GM13976 (cell line): Measurements from ENCODE around the gene OR2C3.

Experiments
- DNase-seq: peaks from one replicate; pipeline ENCODE4 v3.0.0; 2012; ENCODE audit warnings: low spot score
- in situ Hi-C: fragments of 300-500 bp; cut with MboI; formaldehyde crosslinking; loops from one replicate; pipeline ENCODE4 v1.12.0; 2022; ENCODE audit warnings: low sequenced_read_pairs, mixed read lengths, inconsistent platforms; ENCODE audit not compliant: unreplicated experiment
- TF ChIP-seq, protein P1 (sequence below): IDR thresholded peaks from 2 replicates; pipeline ENCODE4 v1.5.1; 2012; ENCODE audit warnings: borderline replicate concordance, mild to moderate bottlenecking; ENCODE audit not compliant: insufficient read depth; ENCODE audit errors: extremely low read depth, missing control alignments, control extremely low read depth

OR2C3 gene

DNA sequence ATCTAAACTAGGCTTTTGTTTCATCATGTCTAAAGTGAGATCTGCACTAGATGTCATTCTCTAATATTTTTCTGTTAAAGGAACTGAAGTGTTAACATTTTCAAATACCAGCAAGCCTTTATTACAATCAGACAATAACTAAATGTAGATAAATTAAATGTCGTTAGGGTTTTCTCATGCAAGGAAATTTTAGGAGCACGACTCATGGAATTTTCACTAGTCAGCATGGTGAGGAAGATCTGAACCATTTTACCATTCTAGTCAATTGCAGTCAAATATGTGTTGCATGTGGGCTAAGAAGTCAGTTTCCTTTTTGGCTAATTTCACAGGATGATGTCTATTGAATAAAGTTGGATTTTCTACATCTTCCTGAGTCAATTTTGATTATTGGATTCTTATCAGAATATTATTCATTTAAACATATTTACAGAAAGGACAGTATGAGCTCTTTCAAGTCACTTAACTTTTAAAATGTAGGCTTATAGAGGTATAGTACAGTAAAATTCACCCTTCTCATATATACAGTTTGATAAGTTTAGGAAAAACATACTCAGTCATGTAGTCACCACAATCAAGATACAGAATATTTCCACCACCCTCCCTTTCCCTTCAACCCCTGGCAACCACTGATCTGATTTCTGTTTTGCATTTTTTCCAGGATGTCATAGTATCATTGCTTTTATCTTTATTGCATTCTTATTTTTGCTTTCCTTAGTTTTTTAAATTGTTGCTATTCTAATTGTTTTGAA is 21.9 kb upstream of the OR2C3 start:
- TF ChIP-seq, protein P1, sequence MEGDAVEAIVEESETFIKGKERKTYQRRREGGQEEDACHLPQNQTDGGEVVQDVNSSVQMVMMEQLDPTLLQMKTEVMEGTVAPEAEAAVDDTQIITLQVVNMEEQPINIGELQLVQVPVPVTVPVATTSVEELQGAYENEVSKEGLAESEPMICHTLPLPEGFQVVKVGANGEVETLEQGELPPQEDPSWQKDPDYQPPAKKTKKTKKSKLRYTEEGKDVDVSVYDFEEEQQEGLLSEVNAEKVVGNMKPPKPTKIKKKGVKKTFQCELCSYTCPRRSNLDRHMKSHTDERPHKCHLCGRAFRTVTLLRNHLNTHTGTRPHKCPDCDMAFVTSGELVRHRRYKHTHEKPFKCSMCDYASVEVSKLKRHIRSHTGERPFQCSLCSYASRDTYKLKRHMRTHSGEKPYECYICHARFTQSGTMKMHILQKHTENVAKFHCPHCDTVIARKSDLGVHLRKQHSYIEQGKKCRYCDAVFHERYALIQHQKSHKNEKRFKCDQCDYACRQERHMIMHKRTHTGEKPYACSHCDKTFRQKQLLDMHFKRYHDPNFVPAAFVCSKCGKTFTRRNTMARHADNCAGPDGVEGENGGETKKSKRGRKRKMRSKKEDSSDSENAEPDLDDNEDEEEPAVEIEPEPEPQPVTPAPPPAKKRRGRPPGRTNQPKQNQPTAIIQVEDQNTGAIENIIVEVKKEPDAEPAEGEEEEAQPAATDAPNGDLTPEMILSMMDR: no peak
- no peak for DNase-seq
- in situ Hi-C loops: no loop called here

DNA sequence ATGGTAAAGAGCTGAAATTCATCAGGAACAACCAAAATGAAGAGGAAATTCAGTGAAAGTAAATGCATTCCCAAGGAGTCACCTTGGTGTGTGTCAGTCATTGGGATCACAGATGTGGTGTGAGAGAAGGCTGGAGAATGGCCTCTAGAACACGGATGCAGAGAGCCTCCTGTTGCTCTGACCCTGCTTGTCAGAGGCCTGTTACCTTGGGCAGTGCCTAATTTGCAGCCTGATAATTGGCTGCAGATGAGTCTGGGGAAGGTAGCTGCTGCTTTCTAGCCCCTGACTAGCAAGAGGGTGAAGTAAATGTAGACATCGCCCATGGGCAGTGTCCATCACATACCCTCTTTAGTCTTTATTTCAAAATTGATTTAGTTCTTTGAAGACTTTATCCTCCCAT is 16.0 kb upstream of the OR2C3 start:
- no peak for DNase-seq
- in situ Hi-C loops: no loop called here
- TF ChIP-seq, protein P1: no peak

DNA sequence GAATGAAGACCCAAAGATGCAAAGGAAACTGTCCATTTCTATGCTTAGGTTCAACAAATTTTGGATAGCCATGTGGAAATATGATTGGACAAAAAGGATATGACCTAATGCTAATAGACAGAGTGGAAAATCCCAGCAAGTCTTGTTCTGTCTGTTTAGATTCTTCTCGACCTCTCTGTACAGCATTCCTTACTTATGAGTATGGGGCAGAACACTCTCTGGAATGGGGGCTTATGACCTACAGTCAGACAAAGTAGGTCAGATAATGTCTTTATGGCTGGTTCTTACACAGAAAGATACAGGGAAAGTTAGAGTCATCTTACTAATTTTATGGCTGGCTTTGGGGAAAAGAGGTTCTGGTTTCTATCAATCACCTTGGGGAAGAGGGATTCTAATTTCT is 15.5 kb upstream of the OR2C3 start:
- in situ Hi-C loops: no loop called here
- TF ChIP-seq, protein P1: no peak
- DNase-seq: no peak

DNA sequence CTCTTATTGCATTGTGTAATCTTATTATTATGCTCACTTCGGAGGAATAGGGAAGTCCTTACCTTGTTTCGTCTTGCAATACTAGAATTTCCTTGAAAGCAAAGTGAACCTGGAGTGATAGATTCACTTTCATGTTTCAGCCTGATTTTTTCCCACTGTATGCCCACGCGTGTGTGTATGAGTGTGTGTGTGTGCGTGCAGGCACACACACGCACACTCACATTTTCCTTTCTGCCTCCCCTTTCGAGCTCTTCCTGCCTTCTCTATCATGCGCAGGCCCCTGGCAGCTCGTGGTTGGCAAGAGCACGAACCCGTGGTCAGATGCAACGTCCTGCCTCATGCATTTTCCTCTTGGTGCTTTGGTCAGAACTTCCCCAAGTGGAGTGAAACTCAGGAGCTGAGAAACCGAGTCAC is 12.5 kb upstream of the OR2C3 start, which contains the start of gene GCSAML:
Gene GCSAML (plus strand): TSS at position 366 of the 414 bp plus-strand sequence. CDS start 58 bp downstream, outside the sequence.
- in situ Hi-C loops: no loop called here
- no peak for DNase-seq
- TF ChIP-seq, protein P1: no peak

DNA sequence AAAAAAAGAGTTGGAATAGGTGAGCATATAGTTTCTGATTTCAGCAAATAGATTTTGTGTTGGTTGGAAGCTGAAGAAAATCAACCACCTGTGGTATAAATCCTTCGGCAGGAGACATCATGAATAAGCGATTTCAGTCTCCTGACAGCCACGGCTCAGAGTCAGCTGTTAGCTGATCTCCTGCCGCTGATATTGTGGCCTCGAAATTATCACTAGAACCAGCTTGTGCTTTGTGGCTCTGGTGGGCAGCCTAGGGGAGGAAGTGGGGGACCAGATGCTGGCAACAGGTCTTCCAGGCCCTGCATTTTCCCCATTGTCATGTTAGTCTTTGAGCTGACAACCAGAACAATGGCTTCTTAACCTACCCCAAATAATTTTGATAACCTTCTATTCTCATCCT is 11.9 kb upstream of the OR2C3 start:
- TF ChIP-seq, protein P1: no peak
- in situ Hi-C loops: no loop called here
- no peak for DNase-seq

DNA sequence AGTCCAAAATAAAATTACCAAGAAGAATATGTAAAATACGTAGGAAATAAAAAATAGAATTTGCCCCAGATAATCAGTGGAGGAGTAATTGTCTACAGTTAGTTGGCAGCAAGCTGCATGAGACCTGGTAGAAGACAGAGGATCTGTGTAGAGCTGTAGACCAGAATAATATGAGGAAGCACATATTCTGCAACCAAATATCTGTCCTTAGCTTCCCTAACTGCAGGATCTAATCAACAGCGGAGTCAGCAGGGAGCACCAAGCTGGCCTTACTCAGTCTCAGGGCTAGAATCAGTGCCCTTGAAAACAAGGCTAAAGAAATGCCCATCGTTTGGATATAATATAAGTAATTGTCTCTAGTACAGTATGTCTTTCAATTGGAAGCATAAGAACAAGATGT is 6.6 kb upstream of the OR2C3 start:
- DNase-seq: no peak
- TF ChIP-seq, protein P1: no peak
- in situ Hi-C loops: no loop called here
